Esophagus squamous epithelium (tissue), 4 donors: Measurements from ENCODE around the gene ARMCX2.

Source experiments
- CTCF ChIP-seq, 6 experiments: fragments of 450-650 bp in 4 of 6; fragments of 200-600 bp in 2 of 6; sonication (generic) in 2 of 6; IDR thresholded peaks; one replicate each; pipeline ENCODE4 v1.5.1; 2016 to 2019; ENCODE audit warnings: antibody characterized with exemption in 6 of 6, mild to moderate bottlenecking in 4 of 6, moderate library complexity in 4 of 6
- POLR2A ChIP-seq, 4 donors: fragments of 450-650 bp; IDR thresholded peaks; one replicate each; pipeline ENCODE4 v1.6.1; 2017; ENCODE audit warnings: antibody characterized with exemption in 4 of 4, mild to moderate bottlenecking in 4 of 4, moderate library complexity in 3 of 4

- TF ChIP-seq POLR2A (IDR thresholded peaks at IDR 0.05) (no peak), CTCF (IDR thresholded peaks at IDR 0.05) (peak in 3 of 6 experiments; percentile 10 to 26 (median 10))
Measured at GRCh38 chrX:101617211-101618191, 42.1 kb downstream of the ARMCX2 start, which contains the start of gene ARMCX6.
